Measurements from ENCODE around the gene ST6GALNAC4.

- TF ChIP-seq PAX8 (IDR thresholded peaks at IDR 0.05) = no peak
- no peak for TF ChIP-seq RAD21 (IDR thresholded peaks at IDR 0.05; ENCODE audit: insufficient read depth, low read depth, low read length)
- no peak for TF ChIP-seq GABPA (IDR thresholded peaks at IDR 0.05; ENCODE audit: low read depth)
- no peak for TF ChIP-seq HDAC2 (IDR thresholded peaks at IDR 0.05)
These were observed 17.4 kb upstream of the ST6GALNAC4 start for GRCh38 chr9:127934248-127934647.
